ENCODE results near the gene RASGEF1B. TPM values are rescaled to one million over a fixed set of nuclear protein-coding genes. Genes with fewer than 3 reads are reported as not detected.
A peak's percentile ranks its signal among the peaks of the same experiment; 100 is the strongest.

RASGEF1B gene
- total and polyA plus RNA-seq, 9 of the 15 experiments (the other 6 are each of a cell fraction or from before 2014, with no cell fraction given), result 0.04 to 0.57 (median 0.22) TPM

DNA sequence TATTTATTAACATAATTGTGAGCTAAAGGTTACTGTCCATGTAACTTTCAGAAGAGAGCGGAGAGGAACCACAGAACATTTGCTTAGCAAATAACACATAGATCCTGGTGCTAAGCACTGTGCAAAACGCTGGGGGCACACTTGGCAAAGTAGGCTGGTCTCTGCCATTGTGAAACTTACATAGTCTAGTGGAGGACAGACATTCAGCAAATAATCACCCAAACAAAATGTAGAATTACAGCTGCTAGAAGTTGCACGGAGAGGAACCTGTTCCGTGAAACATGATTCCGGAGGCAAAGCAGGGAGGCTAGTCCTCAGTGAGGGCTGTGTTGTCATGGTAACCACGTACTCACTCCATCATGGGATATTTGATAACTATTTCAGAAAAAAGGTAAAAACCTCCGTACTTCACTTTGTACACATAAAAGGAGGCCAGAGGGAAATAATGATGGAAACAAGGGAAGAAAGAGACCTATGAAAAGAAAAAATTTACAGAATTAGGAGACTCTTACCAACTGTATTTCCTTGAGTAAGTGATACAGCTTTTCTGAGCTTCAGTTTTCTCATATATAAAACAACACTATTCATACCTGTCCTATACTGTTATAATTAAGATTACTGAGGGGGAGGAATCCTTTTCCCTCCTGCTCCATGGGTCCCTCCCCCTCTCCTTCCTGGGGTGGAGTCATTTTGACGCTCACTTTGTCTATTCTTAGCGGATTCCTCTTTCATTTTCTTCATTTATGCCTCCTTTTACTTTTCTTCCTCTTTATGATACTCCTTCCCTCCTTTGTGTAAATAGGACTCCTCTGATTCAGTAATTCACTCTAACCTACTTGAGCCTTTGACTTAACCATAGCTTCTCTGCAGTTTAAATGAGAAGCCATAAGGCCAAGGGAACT, 825 bp upstream of the RASGEF1B start:
- H3K79me2 ChIP-seq (ENCODE audit: control insufficient read depth, insufficient read depth, low read length), result no peaks in the 10 kb centered on the region
- ATAC-seq, result peak; percentile 37

More for the DNA sequence above, 825 bp upstream of the RASGEF1B start:
- Histone ChIP-seq H3K4me1 (replicated peaks in 1 of 2; ENCODE audit: control insufficient read depth in 2 of 2, insufficient read depth in 2 of 2, low read length in 2 of 2) (peaks cover 19% of the 10 kb centered on the region in 2 experiments; a peak in 4 of 5 replicates), H3K9me1 (ENCODE audit: control insufficient read depth, insufficient read depth, low read length) (no peaks in the 10 kb centered on the region), H3K4me3 (peak overlapping the region; percentile 64), H3K9me3 (replicated peaks; ENCODE audit: control insufficient read depth, insufficient read depth, low read depth, low read length) (no peaks in the 10 kb centered on the region), H3K4me2 (ENCODE audit: insufficient read depth, low read length) (peak overlapping the region; percentile 78), H4K20me1 (replicated peaks; ENCODE audit: control insufficient read depth, insufficient read depth, low read length) (no peaks in the 10 kb centered on the region), H3K36me3 (ENCODE audit: control insufficient read depth, insufficient read depth, low read length) (no peaks in the 10 kb centered on the region), H2AFZ (ENCODE audit: low read depth, low read length) (peak overlapping the region; percentile 91), H3K9ac (ENCODE audit: insufficient read depth in 1 of 2, low read depth in 2 of 2, low read length in 2 of 2) (peak overlapping the region in 1 of 2 experiments; percentile 91; a peak in 2 of 4 replicates), H3K27ac (ENCODE audit: extremely low read depth, low read depth, low read length) (no peak overlapping the region; the same call in 2 of the 3 replicates), H3K27me3 (ENCODE audit: control insufficient read depth in 2 of 2, insufficient read depth in 2 of 2, low read length in 2 of 2) (peaks cover 17 to 24% of the 10 kb centered on the region in 2 experiments)
- BruUV-seq (replicated peaks), result no TSS peak
- intact Hi-C loops (cut with micrococcal nuclease) (no loop called here), in situ Hi-C loops (cut with MboI) (no loop called here)
- POLR2A ChIA-PET, result interaction anchor here (1.0 kb wide), 1 partner anchor 9 kb away, joined by 4 read pairs; no protein-coding TSS in a partner anchor
- FAIRE-seq (peak; percentile 57), DNase-seq (ENCODE audit: extremely low read depth in 1 of 4, low spot score in 3 of 4) (peak in 3 of 4 experiments; percentile 18 to 48 (median 47))
- 16% methylated on average over 9 of the region's 9 CpGs for WGBS (ENCODE audit: insufficient coverage, low coverage, missing lambda C conversion rate)
- CTCF ChIA-PET (ENCODE audit: low intra/inter-chr PET ratio), result no interaction called here
- TF ChIP-seq RFX1 (IDR thresholded peaks at IDR 0.05) (peak; percentile 94), EZH2 (IDR thresholded peaks at IDR 0.05; ENCODE audit: borderline replicate concordance, low read depth, low read length) (no peak), ATF1 (CRISPR knock-in tag; IDR thresholded peaks at IDR 0.05) (no peak), ATF1 (tag; IDR thresholded peaks at IDR 0.05) (0 out of 2 replicates have a peak, but pooled peaks have one; percentile 18), MED1 (CRISPR knock-in tag; IDR thresholded peaks at IDR 0.05; ENCODE audit: borderline replicate concordance) (no peak), ZNF699 (CRISPR knock-in tag; IDR thresholded peaks at IDR 0.05; ENCODE audit: insufficient replicate concordance) (no peak), KAT2B (IDR thresholded peaks at IDR 0.05; ENCODE audit: low read depth, low read length) (no peak), CSDE1 (IDR thresholded peaks at IDR 0.05) (peak in 1 of 2 experiments; percentile 64; a peak in 1 of 4 replicates), ZNF133 (CRISPR knock-in tag; IDR thresholded peaks at IDR 0.05) (no peak), XRCC4 (IDR thresholded peaks at IDR 0.05; ENCODE audit: extremely low read depth, insufficient read depth, insufficient read length) (no peak), ZNF408 (CRISPR knock-in tag; IDR thresholded peaks at IDR 0.05; ENCODE audit: low read depth) (no peak), SUPT5H (IDR thresholded peaks at IDR 0.05) (no peak), CEBPB (tag; IDR thresholded peaks at IDR 0.05) (peak; percentile 28; the same call in 1 of the 2 replicates)
- TF ChIP-seq, protein P1, sequence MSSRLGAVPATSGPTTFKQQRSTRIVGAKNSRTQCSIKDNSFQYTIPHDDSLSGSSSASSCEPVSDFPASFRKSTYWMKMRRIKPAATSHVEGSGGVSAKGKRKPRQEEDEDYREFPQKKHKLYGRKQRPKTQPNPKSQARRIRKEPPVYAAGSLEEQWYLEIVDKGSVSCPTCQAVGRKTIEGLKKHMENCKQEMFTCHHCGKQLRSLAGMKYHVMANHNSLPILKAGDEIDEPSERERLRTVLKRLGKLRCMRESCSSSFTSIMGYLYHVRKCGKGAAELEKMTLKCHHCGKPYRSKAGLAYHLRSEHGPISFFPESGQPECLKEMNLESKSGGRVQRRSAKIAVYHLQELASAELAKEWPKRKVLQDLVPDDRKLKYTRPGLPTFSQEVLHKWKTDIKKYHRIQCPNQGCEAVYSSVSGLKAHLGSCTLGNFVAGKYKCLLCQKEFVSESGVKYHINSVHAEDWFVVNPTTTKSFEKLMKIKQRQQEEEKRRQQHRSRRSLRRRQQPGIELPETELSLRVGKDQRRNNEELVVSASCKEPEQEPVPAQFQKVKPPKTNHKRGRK (tag; IDR thresholded peaks at IDR 0.05), result 0 out of 2 replicates have a peak, but pooled peaks have one; percentile 17
- TF ChIP-seq, protein P2, sequence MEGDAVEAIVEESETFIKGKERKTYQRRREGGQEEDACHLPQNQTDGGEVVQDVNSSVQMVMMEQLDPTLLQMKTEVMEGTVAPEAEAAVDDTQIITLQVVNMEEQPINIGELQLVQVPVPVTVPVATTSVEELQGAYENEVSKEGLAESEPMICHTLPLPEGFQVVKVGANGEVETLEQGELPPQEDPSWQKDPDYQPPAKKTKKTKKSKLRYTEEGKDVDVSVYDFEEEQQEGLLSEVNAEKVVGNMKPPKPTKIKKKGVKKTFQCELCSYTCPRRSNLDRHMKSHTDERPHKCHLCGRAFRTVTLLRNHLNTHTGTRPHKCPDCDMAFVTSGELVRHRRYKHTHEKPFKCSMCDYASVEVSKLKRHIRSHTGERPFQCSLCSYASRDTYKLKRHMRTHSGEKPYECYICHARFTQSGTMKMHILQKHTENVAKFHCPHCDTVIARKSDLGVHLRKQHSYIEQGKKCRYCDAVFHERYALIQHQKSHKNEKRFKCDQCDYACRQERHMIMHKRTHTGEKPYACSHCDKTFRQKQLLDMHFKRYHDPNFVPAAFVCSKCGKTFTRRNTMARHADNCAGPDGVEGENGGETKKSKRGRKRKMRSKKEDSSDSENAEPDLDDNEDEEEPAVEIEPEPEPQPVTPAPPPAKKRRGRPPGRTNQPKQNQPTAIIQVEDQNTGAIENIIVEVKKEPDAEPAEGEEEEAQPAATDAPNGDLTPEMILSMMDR (IDR thresholded peaks at IDR 0.05 in 2 of 3, conservative IDR thresholded peaks at IDR 0.05 in 1 of 3; ENCODE audit: insufficient read depth in 2 of 3, low read depth in 1 of 3, low read length in 3 of 3), result 0 out of 6 replicates have a peak, but pooled peaks of 2 of the 3 experiments have one; percentile 11 to 14
- TF ChIP-seq, protein P3, sequence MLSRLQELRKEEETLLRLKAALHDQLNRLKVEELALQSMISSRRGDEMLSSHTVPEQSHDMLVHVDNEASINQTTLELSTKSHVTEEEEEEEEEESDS (CRISPR knock-in tag; IDR thresholded peaks at IDR 0.05), result no peak

Data from K562 (cell line).